CD4-positive, alpha-beta T cell treated with Interleukin-4 for 4 hours (primary cell): ENCODE measurements around the gene LHX4.

Experiments used
- DNase-seq: peaks from one replicate; pipeline ENCODE4 v3.0.0-alpha.2; 2020

LHX4 gene

DNA sequence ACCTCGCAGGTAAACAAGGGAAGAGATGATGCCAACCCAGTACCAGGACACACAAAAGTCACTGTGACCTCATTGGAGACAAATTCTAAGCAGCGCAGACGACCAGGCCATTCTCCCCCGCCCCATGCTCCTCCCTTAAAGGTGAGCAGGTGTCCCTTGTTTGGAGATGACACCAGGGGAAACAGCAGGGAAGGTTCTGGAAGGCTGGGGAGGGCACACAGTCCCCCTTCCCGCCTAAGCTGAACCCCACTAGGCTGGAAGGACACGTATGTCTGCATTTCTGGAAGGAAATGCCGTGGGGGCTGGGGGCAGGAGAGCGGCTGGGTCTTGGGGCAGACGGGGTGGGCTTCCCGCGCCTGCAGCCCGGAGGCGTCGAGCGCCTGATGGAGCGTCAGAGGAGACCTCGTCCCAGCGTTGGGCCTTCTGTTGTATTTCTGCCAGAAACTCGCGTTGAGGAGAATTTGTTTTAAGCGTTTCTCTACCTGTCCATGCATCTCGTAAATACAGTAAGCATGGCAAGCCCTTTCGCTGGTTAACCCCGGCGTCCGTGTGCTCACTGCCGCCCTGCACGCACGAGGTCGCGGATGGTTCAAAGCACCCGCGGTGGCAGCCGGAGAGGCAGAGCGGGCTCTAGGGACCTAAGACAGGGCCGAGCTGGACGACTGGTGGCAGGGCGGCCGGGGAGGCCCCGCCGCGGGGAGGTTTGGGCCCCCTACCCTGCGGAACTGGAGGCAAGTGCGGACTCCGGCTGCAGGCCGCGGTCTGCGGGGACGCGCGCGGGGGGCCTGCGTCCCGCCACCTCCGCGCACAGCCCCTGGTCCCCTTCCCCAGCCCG is 1.2 kb upstream of the LHX4 start:
- no peak for DNase-seq

DNA sequence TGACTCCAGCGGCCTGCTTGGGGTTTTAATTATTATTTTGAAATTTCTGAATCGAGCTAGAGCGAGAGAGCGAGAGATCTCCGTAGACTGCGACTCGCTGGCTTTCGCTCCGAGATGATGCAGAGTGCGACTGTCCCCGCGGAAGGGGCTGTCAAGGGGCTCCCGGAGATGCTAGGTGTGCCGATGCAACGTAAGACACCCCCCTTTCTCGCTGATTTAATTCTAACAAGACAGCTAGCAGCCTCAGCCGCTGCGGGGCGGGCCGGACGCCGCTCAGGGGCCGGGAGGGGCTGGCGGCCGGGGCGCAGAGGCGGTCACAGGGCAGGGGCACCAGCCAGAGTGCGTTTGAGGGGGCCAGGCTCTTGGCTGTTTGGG is 339 bp downstream of the LHX4 start:
- DNase-seq = no peak

DNA sequence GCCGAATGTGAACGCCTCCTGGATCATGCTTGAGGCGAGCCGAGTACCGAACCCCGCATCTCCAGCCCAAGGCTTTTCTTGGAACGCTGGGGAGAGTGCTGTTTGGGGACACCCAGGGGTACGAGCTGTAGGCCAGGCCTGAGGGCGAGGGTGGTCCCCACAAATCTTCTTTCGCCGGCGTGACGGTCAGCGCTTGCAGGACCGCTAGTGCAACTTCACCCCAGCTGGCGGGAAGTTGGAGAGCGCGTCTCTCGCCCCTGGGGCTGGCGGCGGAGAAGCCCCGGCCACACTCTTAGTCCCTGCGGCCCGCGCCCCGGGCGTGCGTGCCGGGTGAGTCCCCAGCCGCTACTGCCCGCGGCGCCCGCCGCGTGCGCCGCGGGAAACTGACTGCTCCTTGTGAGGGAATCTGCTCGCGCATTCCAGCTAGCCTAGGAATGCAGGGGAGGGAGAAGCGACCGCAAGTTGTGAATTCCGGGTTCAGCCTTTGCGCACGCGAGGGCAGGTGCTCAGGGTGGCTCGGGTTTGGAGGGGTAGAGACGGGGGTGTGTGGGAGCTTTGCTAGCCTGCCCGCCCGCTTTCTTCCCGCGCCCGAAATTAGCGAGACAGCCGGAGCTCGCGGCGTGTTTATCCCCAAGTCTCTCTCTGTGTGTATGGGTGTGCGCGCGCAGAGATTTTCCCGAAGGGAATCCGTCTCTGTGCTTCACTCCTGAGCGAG is 884 bp downstream of the LHX4 start:
- DNase-seq = no peak

DNA sequence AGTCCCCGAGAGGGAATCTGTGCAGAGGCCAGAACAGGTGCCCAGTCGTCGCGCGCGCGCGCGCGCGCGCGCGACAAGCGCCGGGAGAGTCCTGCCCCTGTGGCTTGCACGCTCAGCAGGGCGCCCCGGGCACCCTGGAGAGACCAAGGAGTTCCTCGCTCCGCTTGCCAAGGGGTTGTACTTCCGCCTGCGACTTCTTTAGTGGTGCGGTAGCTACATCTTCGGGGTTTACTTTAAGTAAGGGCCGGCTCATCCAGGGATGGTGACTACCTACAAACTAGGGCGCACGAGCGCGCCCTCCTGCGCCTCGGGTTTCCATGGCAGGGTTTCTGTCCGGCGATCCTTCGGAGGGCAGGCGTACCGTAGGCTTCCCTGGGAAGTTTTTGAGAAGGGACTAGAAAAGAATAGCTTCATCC is 1.4 kb downstream of the LHX4 start:
- DNase-seq = no peak

DNA sequence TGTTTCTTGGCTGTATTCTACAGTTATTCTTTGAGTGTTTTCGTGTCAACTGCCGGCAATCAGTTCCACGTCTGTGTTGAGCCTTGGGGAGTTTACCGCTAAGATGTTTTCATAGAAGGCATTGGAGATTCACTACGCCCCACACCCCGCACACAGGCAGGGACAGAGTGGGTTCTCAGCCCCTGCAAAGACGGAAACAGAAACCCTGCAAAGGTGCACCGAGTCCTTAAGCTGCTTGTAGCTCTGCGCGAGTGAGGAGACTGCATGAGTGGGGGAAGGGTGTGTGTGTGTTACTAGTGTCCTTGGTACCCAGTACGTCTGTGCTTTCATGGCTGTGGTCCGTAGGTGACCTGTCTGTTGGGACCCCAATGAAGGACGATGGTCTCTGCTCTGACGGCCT is 1.9 kb downstream of the LHX4 start:
- no peak for DNase-seq

DNA sequence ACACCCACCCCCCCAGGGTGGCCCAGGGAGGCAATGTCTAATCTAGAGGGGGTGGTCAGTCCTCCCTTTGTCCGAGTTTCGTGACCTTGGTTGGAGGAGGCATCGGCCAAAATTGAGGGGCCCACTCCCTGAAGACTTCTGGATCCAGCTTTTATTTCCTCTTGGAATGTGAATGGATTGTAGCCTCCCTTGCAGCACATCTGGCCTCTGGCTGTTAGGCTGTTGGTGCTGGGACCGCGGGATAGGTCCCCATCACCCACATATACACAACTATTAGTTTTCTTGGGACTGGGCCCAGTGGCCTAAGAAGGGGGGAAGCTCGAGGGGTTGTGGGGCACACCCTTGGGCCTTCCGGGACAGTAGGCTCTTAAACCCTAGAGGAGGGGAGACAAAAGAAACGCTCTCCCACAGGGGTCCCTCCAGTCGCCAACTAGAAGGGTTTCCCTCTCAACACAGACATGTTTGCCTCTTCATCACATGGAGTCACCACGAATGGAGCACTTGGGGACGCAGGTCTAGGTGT is 2.5 kb downstream of the LHX4 start:
- DNase-seq = no peak

DNA sequence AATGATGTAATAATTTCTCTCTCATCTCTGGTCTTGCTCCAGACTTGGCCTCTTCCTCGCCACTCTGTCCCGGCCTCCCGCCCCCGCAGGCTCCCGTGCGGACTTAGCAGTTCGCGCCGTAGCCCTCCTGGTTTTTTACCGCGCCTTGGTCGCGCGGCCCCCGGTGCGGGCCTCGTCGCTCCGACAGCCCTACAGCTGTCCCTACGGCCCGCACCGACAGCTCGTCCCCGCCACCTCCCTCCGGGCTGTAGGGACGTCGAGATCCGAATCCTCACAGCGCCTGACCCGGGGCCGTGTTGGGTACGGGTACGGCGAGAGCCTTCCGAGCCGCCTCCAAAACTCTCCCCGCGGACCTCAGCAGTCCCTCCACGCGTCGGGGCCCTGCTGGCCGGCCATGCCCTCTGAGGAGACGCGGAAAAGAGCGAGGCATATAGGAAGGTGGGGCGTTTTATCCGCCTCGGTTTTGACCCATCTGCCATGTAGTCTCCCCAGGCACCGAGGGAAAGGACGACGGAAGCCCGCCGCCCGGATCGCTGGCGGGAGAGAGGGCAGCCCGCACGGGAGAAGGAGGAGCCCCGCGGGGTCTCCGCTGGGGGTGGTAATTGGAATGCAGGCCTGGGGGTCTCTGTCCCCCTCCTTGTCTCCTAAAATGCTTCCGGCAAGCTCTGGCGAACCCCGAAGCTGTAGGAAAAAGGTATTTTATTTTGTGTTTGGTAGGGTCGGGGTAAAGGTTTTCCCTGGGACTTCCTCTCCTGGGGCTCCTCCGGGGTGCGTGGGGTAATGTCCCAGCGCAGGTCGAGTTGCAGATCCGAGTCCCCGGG is 3.3 kb downstream of the LHX4 start:
- no peak for DNase-seq

DNA sequence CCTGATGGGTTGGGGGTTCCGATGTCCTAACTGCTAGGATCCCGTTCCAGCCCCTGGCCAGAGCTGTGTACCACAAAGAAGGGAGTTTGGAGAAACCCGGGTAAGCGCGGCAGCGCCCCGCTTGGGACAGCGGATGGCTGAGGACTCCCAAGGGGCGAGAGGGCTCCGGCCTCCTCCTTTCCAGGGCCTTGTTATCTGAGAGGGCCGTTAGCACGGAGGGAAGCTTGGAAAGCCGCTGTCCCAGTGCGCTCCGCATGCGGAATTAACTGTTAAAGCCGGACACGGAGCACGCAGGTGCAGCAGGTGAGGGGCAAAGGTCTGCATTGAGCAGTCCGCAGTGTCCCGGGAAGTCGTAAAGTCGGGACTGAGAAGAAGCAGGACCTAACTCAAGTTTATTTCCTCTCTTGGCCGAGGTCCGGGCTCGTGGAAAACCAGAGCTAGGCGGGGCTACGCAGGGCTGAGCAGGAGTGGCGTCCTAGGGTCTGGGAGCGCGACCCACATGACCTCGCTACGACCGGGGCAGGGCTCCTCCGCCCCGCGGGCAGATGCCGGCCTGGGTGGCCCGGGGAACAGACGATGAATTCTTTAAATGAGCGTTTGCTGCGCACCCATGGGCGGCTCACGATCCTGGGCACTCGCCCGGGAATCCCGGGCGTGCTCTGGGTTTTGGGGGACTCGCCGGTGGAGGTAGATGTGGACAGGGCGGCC is 4.5 kb downstream of the LHX4 start:
- DNase-seq = no peak

DNA sequence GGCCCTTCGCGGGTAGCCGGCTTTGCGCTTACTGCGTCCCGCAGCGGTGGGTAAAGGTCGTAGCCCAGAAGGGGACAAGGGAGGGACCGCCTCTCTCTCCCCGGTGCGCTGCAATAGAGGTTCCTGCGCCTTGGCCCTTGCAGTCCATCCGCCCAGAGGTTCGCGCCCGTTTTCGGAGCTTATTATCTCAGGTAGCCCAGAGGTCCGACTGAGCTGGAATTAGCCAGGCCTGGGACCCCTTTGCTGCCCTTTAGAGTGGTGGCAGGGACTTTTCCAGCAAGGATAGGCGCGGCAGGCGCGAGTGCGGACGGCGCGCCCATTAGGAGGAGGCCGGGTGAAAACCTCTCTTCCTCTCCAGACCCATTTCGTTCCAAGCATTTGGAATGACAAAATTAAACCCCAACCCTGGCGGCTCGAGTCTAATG is 5.0 kb downstream of the LHX4 start:
- DNase-seq = no peak

DNA sequence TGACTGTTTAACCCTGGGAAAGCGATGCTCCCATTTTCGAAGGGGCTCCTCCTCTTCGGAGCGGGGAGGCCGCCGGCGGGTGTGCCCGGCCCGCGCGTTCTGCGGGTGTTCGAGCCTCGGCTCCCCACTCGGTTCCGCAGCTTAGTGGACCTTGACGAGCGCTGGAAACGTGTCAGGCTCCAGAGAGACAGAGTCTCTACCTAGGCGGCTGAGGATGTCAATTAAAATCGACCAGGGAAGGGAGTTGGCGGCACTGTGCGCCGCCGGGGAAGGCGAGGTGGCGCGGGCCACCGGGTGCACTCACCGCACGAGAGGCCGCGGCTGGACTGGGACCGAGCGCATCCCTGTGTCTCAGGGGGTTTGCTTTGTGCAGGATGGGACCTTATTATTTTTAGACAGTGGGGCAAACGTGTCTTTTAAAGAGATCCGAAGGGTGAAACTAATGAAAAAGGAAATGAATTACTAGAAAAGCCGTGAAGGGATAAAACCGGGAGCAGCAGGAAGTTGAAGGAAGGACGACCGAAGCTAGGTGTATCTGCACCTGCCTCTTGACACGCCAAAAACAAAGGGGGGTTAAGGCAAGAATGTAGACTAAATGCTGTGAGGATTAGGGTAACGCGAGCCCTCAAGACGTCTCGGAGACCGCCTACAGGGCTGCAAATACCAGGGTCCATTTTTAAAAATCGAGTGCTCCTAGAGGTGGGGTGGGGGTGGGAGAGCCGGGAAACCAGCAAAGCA is 5.6 kb downstream of the LHX4 start:
- DNase-seq = no peak

DNA sequence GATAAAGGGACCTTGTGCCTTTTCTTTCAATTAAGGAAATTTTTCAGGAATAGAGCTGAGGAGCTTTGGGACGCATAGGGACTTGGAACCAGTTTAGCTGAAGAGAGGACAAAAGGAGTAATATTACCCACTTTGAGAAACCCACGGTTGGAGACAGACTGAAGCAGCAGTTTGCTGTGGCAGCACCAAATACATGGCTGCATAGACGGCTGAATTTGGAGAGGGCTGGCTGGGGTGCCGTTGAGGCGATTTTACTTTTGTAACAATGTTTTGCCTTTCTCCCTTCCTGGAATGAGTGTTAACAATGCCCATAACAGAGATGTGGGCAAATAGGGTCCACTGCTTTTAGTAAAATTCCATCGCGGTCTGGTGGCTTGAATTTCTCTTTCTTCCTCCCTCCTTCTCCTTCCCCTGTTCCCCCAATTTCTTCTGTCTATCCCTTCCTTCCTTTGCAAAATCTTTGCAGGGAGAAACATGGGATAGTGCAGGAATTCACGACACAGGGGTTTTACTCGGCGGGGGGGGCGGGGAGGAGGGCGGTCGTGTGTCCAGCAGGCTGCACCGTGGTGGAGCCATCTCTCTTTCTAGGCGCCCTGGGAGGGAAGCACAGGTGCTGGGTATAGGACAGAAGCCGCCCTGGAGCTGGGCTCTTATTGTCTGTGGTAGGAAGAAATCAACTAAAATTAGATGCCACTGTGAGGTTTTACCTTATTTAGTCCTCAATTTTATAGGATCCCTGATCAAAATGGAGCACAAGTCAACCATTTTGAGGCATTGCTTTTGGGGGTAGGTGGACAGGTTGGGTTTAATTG is 6.8 kb downstream of the LHX4 start:
- no peak for DNase-seq

DNA sequence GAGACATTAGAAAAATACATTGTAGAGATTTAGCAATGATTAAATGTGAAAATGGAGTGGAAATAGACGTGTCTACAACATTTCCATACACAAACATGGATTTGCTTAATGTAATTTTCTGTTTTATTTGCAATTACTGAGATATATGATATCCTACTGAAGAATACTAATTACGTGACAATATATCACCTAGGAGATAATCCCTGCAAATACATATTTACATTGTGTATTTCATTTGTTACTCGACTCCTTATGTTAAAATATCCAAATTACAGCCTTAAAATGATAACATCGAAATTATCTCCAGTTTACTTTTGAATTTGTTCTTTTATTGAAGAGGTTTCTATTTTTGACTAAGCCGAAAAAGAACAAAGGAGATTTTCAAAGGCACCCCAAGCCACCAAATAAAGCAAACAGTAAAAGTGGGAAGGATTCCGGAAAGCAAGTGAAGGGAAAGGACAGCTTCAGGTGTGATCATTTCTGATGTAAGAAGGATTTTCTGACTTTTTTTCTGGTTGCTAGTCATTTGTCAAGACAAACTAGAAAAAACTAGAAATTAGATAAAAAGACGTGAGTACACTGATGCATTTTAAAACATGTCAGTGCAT is 7.9 kb downstream of the LHX4 start:
- no peak for DNase-seq

DNA sequence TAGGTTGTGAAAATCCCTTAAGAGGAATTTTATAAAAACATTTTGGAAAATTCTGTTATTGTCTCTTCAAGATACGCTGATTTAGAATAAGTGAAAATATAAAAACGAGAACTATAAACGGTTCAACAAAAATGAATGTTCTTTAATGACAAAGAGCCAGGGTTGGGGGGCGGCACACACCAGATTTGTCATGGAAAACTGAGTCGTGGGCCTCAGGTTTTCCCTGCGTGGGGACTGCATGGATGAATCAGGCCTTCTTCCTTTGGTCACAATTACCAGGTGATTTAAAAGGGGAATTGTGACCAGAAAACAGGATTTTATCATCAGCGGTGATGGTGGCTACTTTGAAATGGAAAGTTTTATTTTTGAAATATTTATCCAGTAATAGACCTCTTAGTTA is 8.6 kb downstream of the LHX4 start:
- no peak for DNase-seq

DNA sequence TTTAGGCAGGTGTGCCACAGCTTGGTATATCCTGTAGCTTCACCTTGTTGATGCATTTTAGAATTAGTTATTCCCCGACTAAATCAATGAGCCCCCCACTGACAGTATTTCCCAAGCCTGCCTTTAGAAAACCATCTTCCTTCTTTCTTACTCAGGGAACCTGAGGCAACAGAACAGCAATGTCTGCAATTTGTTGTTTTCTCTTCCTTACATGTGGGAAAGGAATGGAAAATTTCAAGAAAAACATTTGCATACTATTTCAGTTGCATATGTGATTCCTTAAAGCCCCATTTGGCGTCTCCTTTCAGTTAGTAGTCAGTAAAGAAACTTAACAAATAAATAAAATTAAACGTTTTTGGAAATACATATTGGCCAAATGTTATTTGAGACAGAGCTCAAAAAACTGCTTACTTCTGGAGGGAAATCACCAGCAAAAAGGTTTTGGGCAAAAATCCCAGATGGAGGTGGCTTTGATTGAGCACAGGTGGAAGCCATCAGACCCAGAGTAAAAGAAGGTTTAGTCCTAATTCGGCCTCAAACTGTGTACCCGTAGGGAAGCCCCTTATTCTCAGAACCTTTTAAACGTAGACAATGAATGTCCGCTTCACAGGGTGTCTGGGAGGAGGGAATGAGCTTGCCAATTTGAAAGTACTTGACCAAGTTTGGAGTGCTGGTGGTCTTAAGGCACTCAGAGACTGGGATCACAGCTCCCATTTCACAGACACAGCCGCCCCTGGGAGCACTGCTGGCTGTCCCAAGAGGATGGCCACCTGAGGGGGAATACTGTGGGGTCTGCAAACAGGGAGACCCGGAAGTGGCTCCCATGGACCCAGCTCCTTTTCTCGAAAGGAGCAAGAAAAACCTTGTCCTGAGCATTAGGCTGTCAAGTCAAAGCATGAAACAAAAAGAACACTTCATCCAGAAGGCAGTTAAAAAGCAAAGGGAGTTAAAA is 9.4 kb downstream of the LHX4 start:
- DNase-seq = no peak

DNA sequence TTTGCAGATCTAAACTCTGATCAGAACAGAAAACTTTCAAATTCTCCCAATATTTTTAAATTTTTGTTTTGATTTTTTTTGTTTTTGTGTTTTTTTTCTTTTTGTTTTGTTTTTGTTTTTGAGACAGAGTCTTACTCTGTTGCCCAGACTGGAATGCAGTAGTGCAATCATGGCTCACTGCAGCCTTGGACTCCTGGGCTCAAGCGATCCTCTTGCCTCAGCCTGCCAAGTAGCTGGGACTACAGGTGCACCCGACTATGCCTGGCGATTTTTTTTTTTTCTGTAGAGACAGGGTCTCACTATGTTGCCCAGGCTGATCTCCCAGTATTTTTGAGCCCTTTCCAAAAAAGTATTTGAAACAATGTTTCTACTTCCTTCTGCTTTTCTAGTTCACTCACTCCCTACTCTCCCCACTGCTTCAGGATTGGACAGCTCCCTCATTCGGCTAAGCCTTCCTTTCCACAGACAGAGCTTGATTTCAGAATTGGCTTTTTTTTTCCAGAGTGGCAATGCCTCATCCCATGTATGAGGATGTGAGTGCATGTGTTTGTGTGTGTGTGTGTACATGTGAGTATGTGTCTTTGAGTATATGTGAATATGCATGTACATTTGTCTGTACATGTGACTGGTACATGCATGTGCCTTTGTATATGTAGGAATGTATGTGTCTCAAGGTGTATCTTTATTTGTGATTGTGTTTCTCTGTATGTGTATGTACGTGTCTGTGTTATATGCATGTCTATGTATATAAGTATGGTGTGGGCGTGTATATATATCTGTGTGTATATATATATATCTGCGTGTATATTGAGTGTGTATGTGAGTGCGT is 11.9 kb downstream of the LHX4 start:
- DNase-seq = no peak

DNA sequence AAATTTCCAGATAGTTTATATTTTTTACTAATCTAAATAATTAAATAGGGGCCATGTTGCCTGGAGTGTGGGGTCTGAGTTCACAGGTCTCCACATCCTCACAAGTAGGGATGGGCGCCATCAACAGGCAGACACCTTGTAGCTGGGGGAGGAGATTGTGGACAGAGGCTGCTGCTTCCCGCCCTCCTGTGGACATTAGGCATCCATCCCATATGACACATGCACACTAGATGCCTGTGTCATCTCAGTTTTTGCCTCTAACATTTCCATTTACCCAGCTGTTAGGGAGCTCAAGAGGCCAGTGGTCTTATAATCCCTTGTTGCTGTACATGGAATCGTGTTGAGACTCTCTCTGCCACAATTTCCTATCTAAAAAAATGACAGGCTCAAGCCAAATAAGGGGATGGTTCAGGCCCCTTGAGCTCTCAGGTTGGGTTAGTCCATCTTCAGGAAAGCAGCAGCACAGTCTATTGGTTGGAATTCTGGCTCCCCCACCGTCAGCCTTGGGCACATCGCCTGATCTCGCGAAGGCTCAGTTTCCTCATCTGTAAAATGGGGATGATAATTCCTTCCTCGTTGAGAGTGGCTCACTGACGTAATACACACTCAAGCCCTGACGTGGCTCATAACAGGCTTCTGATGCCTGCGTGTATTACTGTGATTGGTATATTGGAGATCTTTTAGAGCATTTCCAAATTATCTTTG is 13.6 kb downstream of the LHX4 start:
- DNase-seq = no peak

DNA sequence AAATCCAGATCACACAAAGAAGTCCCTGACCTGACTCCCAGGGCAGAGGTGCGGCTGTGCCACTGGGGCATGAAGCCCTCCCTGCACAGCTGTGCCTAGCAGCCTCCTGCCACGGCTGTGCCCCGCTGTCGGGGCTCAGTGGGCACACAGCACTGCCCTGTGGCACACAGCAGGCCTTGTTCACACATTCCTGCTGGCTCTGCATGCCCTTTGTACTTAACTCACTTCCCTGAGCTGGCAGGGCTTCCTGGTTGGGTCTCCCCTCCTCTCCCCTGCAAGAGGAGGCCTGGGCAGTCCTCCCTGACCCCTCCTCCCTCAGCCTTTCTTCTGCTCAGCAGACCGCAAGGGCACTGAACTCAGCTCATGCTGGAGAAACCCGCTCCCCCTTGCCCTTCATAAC is 14.8 kb downstream of the LHX4 start:
- no peak for DNase-seq

DNA sequence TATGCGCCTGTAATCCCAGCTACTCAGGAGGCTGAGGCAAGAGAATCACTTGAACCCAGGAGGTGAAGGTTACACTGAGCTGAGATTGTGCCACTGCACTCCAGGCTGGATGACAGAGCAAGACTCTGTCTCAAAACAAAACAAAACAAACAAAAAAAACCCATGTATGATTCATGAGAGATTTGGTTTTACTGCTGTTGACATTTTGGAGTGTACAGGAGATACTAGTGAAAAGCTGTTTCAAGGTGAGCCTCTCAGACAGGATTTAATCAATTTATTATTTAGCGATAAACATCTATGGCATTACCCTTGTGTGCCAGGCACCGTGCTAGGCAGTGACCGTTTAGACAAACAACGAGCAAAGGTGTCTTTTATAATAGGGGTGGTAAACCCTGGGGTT is 16.5 kb downstream of the LHX4 start:
- DNase-seq = no peak
